ENCODE results near the gene DPP8. TPM values are rescaled to one million over a fixed set of nuclear protein-coding genes. Genes with fewer than 3 reads are reported as not detected.
"Not testable (repeated sequence)": the region's sequence is repeated elsewhere in the genome, so short reads cannot be mapped to it uniquely, and the experiment has no call there.

The DPP8 gene
- total RNA-seq, 2 donors from 2014 or later = 32.7 to 39.6 TPM

- no peaks in the 10 kb centered on the region for H3K4me1 ChIP-seq (replicated peaks)
- no peaks in the 10 kb centered on the region for H3K36me3 ChIP-seq
- no peak for TF ChIP-seq CTCF (IDR thresholded peaks at IDR 0.05)
- TF ChIP-seq POLR2AphosphoS5 (IDR thresholded peaks at IDR 0.05) = no peak
- TF ChIP-seq POLR2A (IDR thresholded peaks at IDR 0.05) = no peak
- WGBS = 96% methylated on average over 5 of the region's 5 CpGs
- H3K27me3 ChIP-seq (replicated peaks; ENCODE audit: insufficient read depth) = no peaks in the 10 kb centered on the region
- no peaks in the 10 kb centered on the region for H3K9me3 ChIP-seq
- intact Hi-C loops (cut with DNase I) = no loop called here
- H3K27ac ChIP-seq = no peak overlapping the region
- DNase-seq (ENCODE audit: low spot score) = no peak
- H3K4me3 ChIP-seq = no peak overlapping the region
These were observed 40.8 kb upstream of the DPP8 start for GRCh38 chr15:65558336-65558735.

DNA sequence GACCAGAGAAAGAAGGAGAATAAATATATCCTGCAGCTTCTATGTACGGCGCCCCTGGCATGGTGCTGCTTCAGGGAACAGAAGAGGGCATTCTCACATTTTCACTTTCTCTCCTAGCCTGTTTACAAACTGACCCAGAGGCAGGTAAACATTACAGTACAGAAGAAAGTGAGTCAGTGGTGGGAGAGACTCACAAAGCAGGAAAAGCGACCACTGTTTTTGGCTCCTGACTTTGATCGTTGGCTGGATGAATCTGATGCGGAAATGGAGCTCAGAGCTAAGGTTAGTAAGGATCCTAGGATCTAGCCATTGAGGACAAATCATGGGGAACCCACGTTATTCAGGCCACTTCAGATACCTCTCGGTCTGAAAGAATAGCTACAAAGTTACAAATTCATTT is 39.1 kb upstream of the DPP8 start:
- no peak for DNase-seq (ENCODE audit: low spot score)
- Histone ChIP-seq H3K36me3 (no peaks in the 10 kb centered on the region), H3K4me1 (replicated peaks) (no peaks in the 10 kb centered on the region), H3K27me3 (replicated peaks; ENCODE audit: insufficient read depth) (no peaks in the 10 kb centered on the region), H3K9me3 (no peaks in the 10 kb centered on the region), H3K27ac (no peak overlapping the region), H3K4me3 (no peak overlapping the region)
- TF ChIP-seq POLR2A (IDR thresholded peaks at IDR 0.05) = no peak
- no peak for TF ChIP-seq CTCF (IDR thresholded peaks at IDR 0.05)
- TF ChIP-seq POLR2AphosphoS5 (IDR thresholded peaks at IDR 0.05) = no peak
- 86% methylated on average over 7 of the region's 7 CpGs for WGBS
- intact Hi-C loops (cut with DNase I) = no loop called here

DNA sequence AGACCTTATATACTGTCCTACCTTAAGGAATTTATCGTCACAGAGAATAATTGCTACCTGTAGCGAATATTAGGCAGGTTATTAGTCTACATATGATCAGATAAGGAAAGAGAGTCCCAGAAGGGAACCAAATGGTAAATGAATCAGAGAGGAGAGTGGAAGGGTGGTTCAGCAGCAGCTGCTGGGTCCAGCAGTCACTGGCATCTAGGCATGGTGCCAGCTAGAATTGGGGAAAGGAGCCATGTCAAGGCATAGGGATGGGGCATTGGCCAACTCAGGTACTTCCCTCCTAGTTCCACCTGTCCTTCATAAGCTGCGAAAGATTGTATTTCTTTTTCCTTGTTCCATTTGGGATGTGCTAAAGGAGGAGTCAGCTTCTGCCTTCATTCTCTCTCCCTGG is 36.2 kb upstream of the DPP8 start:
- H3K36me3 ChIP-seq = no peaks in the 10 kb centered on the region
- H3K9me3 ChIP-seq = no peaks in the 10 kb centered on the region
- H3K27me3 ChIP-seq (replicated peaks; ENCODE audit: insufficient read depth) = no peaks in the 10 kb centered on the region
- H3K4me1 ChIP-seq (replicated peaks) = no peaks in the 10 kb centered on the region
- H3K4me3 ChIP-seq = no peak overlapping the region
- no peak for DNase-seq (ENCODE audit: low spot score)
- intact Hi-C loops (cut with DNase I) = no loop called here
- no peak overlapping the region for H3K27ac ChIP-seq
- WGBS = 97% methylated on average over 3 of the region's 3 CpGs
- TF ChIP-seq CTCF (IDR thresholded peaks at IDR 0.05) (no peak), POLR2AphosphoS5 (IDR thresholded peaks at IDR 0.05) (no peak), POLR2A (IDR thresholded peaks at IDR 0.05) (no peak)

- WGBS = 94% methylated on average over 5 of the region's 6 CpGs
- H3K9me3 ChIP-seq; DNase-seq (ENCODE audit: low spot score); H3K4me1 ChIP-seq (replicated peaks); H3K4me3 ChIP-seq; H3K27me3 ChIP-seq (replicated peaks; ENCODE audit: insufficient read depth); intact Hi-C loops (cut with DNase I); H3K27ac ChIP-seq; H3K36me3 ChIP-seq: not testable (repeated sequence)
These were observed 35.4 kb upstream of the DPP8 start for GRCh38 chr15:65552851-65553250.

GRCh38 chr15:65551183-65551582 is 33.7 kb upstream of the DPP8 start:
- no peak for DNase-seq (ENCODE audit: low spot score)
- TF ChIP-seq POLR2A (IDR thresholded peaks at IDR 0.05) (no peak), POLR2AphosphoS5 (IDR thresholded peaks at IDR 0.05) (no peak), CTCF (IDR thresholded peaks at IDR 0.05) (no peak)
- Histone ChIP-seq H3K4me3 (no peak overlapping the region), H3K36me3 (no peaks in the 10 kb centered on the region), H3K9me3 (no peaks in the 10 kb centered on the region), H3K27ac (no peak overlapping the region), H3K27me3 (replicated peaks; ENCODE audit: insufficient read depth) (no peaks in the 10 kb centered on the region), H3K4me1 (replicated peaks) (no peaks in the 10 kb centered on the region)
- 65% methylated on average over 2 of the region's 2 CpGs for WGBS
- intact Hi-C loops (cut with DNase I) = no loop called here

Data from prostate gland (tissue), 2 donors.